Panc1 (cell line): ENCODE results near the gene AP3B1. TPM values are rescaled to one million over a fixed set of nuclear protein-coding genes. Genes with fewer than 3 reads are reported as not detected.

Source experiments
- ATAC-seq: fragments of 200-7000 bp; cut with Tn5 transposase; 2 replicates; pipeline ENCODE4 v1.9.1; 2020; ENCODE audit warnings: mild to moderate bottlenecking, moderate library complexity
- BruUV-seq: library from RNA; stranded (reverse); fragments of 400-500 nt; replicated peaks from 2 replicates; lab custom pipeline; 2021; lab: Mats Ljungman, UMichigan
- CTCF ChIA-PET: fragments of 300-600 bp; sonication (Branson Sonifier 250); formaldehyde crosslinking; loops from one replicate; lab custom pipeline; 2022; ENCODE audit warnings: antibody characterized with exemption; lab: Charles Lee
- POLR2A ChIA-PET: fragments of 300-600 bp; sonication (Branson Sonifier 250); formaldehyde crosslinking; loops from one replicate; lab custom pipeline; 2022; ENCODE audit warnings: antibody characterized with exemption; lab: Charles Lee
- DNase-seq: peaks from one replicate; pipeline ENCODE4 v3.0.0-alpha.2; 2010; ENCODE audit warnings: low read depth, low spot score
- H3K27ac ChIP-seq: 2 replicates; pipeline ENCODE4 v1.5.1; 2011; ENCODE audit warnings: mild to moderate bottlenecking, low read length, inconsistent platforms
- H3K27me3 ChIP-seq: fragments of 200-500 bp; sonication (Bioruptor generic); 2 replicates; pipeline ENCODE4 v1.6.0; 2014; ENCODE audit warnings: low read length, inconsistent platforms; ENCODE audit not compliant: control insufficient read depth, insufficient read depth
- H3K36me3 ChIP-seq: fragments of 200-500 bp; sonication (Bioruptor generic); 2 replicates; pipeline ENCODE4 v1.5.1; 2014; ENCODE audit warnings: inconsistent platforms, mild to moderate bottlenecking, low read length, moderate library complexity; ENCODE audit not compliant: control insufficient read depth, insufficient read depth
- H3K4me1 ChIP-seq: 2 replicates; pipeline ENCODE4 v1.5.1; 2011; ENCODE audit warnings: inconsistent platforms, mild to moderate bottlenecking, low read length, moderate library complexity; ENCODE audit not compliant: control insufficient read depth, insufficient read depth
- H3K4me3 ChIP-seq, 2 experiments: 2 replicates each; pipeline ENCODE4 v1.5.1; 2011 to 2012; ENCODE audit warnings: low read depth in 2 of 2, low read length in 2 of 2, mild to moderate bottlenecking in 2 of 2, inconsistent platforms in 1 of 2, moderate library complexity in 1 of 2
- H3K9me3 ChIP-seq: fragments of 200-500 bp; sonication (Bioruptor generic); 2 replicates; pipeline ENCODE4 v1.5.1; 2014; ENCODE audit warnings: low read depth, mild to moderate bottlenecking, inconsistent platforms, low read length, moderate library complexity; ENCODE audit not compliant: control insufficient read depth, insufficient read depth
- CTCF ChIP-seq: fragments of 450-650 bp; IDR thresholded peaks from 2 replicates; pipeline ENCODE4 v1.5.1; 2017; ENCODE audit warnings: mild to moderate bottlenecking
- POLR2AphosphoS5 ChIP-seq: IDR thresholded peaks from 2 replicates; pipeline ENCODE4 v1.6.1; 2012; ENCODE audit warnings: mild to moderate bottlenecking, low read depth, low read length, moderate library complexity
- SIN3A ChIP-seq: IDR thresholded peaks from 2 replicates; pipeline ENCODE4 v1.6.1; 2012; ENCODE audit warnings: low read depth, mild to moderate bottlenecking, low read length, moderate library complexity, borderline replicate concordance; ENCODE audit not compliant: insufficient read depth
- TCF7L2 ChIP-seq: IDR thresholded peaks from 2 replicates; pipeline ENCODE4 v1.6.1; 2011; ENCODE audit warnings: mild to moderate bottlenecking, low read depth, low read length, inconsistent platforms
- in situ Hi-C: cut with HindIII; loops from 2 replicates; pipeline ENCODE4 v1.10.0; 2016; ENCODE audit warnings: low sequenced_read_pairs, low pct_unique_long_range_greater_than_20kb
- intact Hi-C: fragments of 100-400 bp; cut with micrococcal nuclease; formaldehyde crosslinking; loops from one replicate; pipeline ENCODE4 v1.10.0; 2022; ENCODE audit not compliant: unreplicated experiment
- total RNA-seq: library from RNA; stranded (reverse); gene quantifications from one replicate; pipeline ENCODE4 v1.2.1, GENCODE V29; 2021; ENCODE audit not compliant: unreplicated experiment
- TF ChIP-seq, protein P1 (sequence below), 2 experiments: IDR thresholded peaks; 2 replicates each; pipeline ENCODE4 v1.6.1; 2011 to 2012; ENCODE audit warnings: low read depth in 2 of 2, control low read depth in 1 of 2, low read length in 1 of 2, mild to moderate bottlenecking in 1 of 2, moderate library complexity in 1 of 2; ENCODE audit not compliant: insufficient read depth in 1 of 2

Gene AP3B1
- total RNA-seq, 1 experiment from 2014 or later: 55.4 TPM

DNA sequence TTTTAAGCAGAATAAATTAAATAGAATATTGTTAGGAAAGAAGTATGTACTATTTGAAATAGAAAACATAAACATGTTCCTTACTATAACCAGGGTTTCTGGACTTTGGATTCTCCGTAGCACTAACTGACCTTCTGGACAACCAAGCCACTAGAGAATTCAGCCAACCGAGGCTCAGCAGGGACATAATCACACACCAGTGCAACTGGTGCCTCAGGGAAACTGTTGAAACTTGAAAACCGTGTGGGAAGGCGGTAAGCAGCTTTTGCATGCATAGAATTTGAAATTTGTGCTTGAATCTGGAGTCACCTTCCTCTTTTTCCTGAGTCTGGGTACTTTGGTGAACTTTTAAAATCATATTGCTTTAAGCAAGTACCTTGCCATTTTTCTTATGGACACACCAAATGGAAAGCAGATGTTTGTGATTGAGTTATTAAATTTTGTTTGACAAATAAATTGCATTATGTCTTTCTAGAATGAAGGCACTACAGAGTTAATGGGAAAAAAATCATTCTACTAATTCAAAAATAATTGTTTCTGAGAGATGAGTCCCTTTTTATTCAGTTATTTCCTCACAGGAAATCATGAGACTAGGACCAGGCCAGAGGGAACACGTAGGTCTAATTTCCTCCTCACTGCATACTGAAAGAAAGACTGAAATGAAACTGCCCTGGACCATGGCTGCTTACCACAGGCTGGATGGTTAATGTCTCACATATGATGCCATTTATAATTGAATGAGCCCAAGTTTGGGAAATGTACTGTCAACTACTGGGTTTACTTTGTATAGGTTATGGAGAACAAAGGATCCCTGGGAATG is 45.3 kb upstream of the AP3B1 start:
- Histone ChIP-seq H3K4me3 (no peak overlapping the region), H3K4me1 (no peaks in the 10 kb centered on the region), H3K9me3 (peaks cover 2% of the 10 kb centered on the region; the same call in 1 of the 2 replicates), H3K36me3 (no peaks in the 10 kb centered on the region), H3K27me3 (no peaks in the 10 kb centered on the region), H3K27ac (no peak overlapping the region)
- no peak for TF ChIP-seq TCF7L2
- in situ Hi-C loops: no loop called here
- ATAC-seq: no peak
- POLR2A ChIA-PET: no interaction called here
- intact Hi-C loops: no loop called here
- CTCF ChIA-PET: no interaction called here
- no TSS peak for BruUV-seq
- DNase-seq: no peak

DNA sequence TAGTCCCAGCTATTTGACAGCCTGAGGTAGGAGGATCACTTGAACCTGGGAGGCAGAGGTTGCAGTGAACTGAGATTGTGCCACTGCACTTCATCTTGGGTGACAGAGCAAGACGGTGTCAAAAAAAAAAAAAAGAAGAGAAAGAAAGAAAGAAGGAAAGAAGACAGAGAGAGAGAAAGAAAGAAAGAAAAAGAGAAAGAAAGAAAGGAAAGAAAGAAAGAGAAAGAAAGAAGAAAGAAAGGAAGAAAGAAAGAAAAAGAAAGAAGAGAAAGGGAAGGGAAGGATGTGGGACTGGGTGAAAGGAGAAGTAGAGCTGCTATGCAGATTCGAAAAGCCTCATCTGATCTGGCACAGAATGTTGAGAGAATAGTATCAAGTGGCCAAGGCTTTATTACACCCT is 42.2 kb upstream of the AP3B1 start:
- BruUV-seq: no TSS peak
- ATAC-seq (no peak), DNase-seq (no peak)
- H3K27me3 ChIP-seq: no peaks in the 10 kb centered on the region
- no peak overlapping the region for H3K4me3 ChIP-seq
- H3K4me1 ChIP-seq: no peaks in the 10 kb centered on the region
- TF ChIP-seq SIN3A (no peak), POLR2AphosphoS5 (no peak), TCF7L2 (no peak), CTCF (no peak)
- TF ChIP-seq, protein P1, sequence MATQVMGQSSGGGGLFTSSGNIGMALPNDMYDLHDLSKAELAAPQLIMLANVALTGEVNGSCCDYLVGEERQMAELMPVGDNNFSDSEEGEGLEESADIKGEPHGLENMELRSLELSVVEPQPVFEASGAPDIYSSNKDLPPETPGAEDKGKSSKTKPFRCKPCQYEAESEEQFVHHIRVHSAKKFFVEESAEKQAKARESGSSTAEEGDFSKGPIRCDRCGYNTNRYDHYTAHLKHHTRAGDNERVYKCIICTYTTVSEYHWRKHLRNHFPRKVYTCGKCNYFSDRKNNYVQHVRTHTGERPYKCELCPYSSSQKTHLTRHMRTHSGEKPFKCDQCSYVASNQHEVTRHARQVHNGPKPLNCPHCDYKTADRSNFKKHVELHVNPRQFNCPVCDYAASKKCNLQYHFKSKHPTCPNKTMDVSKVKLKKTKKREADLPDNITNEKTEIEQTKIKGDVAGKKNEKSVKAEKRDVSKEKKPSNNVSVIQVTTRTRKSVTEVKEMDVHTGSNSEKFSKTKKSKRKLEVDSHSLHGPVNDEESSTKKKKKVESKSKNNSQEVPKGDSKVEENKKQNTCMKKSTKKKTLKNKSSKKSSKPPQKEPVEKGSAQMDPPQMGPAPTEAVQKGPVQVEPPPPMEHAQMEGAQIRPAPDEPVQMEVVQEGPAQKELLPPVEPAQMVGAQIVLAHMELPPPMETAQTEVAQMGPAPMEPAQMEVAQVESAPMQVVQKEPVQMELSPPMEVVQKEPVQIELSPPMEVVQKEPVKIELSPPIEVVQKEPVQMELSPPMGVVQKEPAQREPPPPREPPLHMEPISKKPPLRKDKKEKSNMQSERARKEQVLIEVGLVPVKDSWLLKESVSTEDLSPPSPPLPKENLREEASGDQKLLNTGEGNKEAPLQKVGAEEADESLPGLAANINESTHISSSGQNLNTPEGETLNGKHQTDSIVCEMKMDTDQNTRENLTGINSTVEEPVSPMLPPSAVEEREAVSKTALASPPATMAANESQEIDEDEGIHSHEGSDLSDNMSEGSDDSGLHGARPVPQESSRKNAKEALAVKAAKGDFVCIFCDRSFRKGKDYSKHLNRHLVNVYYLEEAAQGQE (IDR thresholded peaks at IDR 0.05; ENCODE audit: insufficient read depth in 1 of 2, low read depth in 2 of 2, low read length in 1 of 2): no peak
- peaks cover 2% of the 10 kb centered on the region; the same call in 1 of the 2 replicates for H3K9me3 ChIP-seq
- ChIA-PET CTCF (no interaction called here), POLR2A (no interaction called here)
- H3K27ac ChIP-seq: no peak overlapping the region
- H3K36me3 ChIP-seq: no peaks in the 10 kb centered on the region
- in situ Hi-C loops: no loop called here
- intact Hi-C loops: no loop called here

DNA sequence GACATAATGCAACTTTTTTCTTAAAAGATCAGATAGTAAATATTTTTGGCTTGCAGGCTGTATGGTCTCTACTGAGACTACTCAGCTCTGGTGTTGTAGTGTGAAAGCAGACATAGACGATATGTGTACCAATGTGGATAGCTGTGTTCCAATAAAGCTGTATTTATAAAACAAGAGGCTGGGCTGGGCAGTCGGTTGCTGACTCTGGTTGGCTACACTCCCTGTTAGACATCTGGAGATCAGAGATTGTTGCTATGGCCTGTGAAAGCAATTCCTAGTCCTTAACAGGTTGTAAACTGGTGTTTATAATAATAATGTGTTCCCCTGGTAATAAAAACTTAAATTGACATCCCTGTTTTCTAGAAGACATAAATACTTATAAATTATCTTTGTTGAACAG is 41.5 kb upstream of the AP3B1 start:
- ChIA-PET POLR2A (no interaction called here), CTCF (interaction anchor here (0.6 kb wide), 1 partner anchor 27 kb away, joined by 3 read pairs; no protein-coding TSS in a partner anchor)
- intact Hi-C loops (no loop called here), in situ Hi-C loops (no loop called here)
- BruUV-seq: no TSS peak
- Histone ChIP-seq H3K27me3 (no peaks in the 10 kb centered on the region), H3K4me1 (no peaks in the 10 kb centered on the region), H3K4me3 (no peak overlapping the region), H3K27ac (no peak overlapping the region), H3K36me3 (no peaks in the 10 kb centered on the region), H3K9me3 (peaks cover 2% of the 10 kb centered on the region; the same call in 1 of the 2 replicates)
- no peak for DNase-seq
- ATAC-seq: no peak
- TF ChIP-seq TCF7L2 (no peak), CTCF (no peak), POLR2AphosphoS5 (no peak), SIN3A (no peak)
- TF ChIP-seq, protein P1 (IDR thresholded peaks at IDR 0.05; ENCODE audit: insufficient read depth in 1 of 2, low read depth in 2 of 2, low read length in 1 of 2): no peak
